HepG2 (cell line): ENCODE results near the gene OR2V2. TPM values are rescaled to one million over a fixed set of nuclear protein-coding genes. Genes with fewer than 3 reads are reported as not detected.

Source experiments
- ATAC-seq: fragments of 200-7000 bp; cut with Tn5 transposase; 3 replicates; pipeline ENCODE4 v1.9.1; 2020; ENCODE audit warnings: mild to moderate bottlenecking, moderate library complexity
- BruUV-seq: library from RNA; stranded (reverse); fragments of 400-500 nt; replicated peaks from 2 replicates; lab custom pipeline; 2021; lab: Mats Ljungman, UMichigan
- CTCF ChIA-PET: fragments of 300-600 bp; formaldehyde crosslinking; extraction: SDS; loops from one replicate; lab custom pipeline; 2021; ENCODE audit warnings: low total read pairs, inconsistent platforms, low intra/inter-chr PET ratio; lab: Yijun Ruan, JAX
- POLR2A ChIA-PET: fragments of 350-600 bp; sonication (Branson Sonifier 250); formaldehyde crosslinking; loops from one replicate; lab custom pipeline; 2020; ENCODE audit warnings: antibody characterized with exemption, inconsistent platforms; lab: Yijun Ruan, JAX
- DNase-seq: peaks from one replicate; pipeline ENCODE4 v3.0.0-alpha.2; 2015; ENCODE audit warnings: low spot score
- FAIRE-seq: peaks from 3 replicates; lab custom pipeline; 2011; peaks lifted over from hg19 to GRCh38; lab: Jason Lieb, UNC
- H2AFZ ChIP-seq: one replicate; pipeline ENCODE4 v1.6.1; 2011; ENCODE audit warnings: low read length, inconsistent platforms
- H3K27ac ChIP-seq: fragments of 300-600 bp; 3 replicates; pipeline ENCODE4 v1.8.0; 2011; ENCODE audit warnings: mixed run types, mild to moderate bottlenecking, mixed read lengths, low read length, inconsistent platforms; ENCODE audit not compliant: insufficient read depth; ENCODE audit errors: extremely low read length
- H3K27me3 ChIP-seq, 2 experiments: fragments of 200-600 bp in 1 of 2; 2 replicates in 1 of 2; 3 replicates in 1 of 2; pipeline versions ENCODE4 v1.6.0 to v1.8.0; 2011; ENCODE audit warnings: low read length in 2 of 2, mild to moderate bottlenecking in 2 of 2, moderate library complexity in 2 of 2, inconsistent platforms in 1 of 2; ENCODE audit not compliant: insufficient read depth in 2 of 2, control insufficient read depth in 1 of 2
- H3K36me3 ChIP-seq, 2 experiments: fragments of 200-600 bp in 1 of 2; replicated peaks in 1 of 2; 2 replicates in 1 of 2; 3 replicates in 1 of 2; pipeline versions ENCODE4 v1.5.1 to v1.8.0; 2011; ENCODE audit warnings: low read length in 2 of 2, inconsistent platforms in 1 of 2; ENCODE audit not compliant: insufficient read depth in 2 of 2, control insufficient read depth in 1 of 2
- H3K4me1 ChIP-seq: 2 replicates; pipeline ENCODE4 v1.5.1; 2012; ENCODE audit warnings: low read length, inconsistent platforms; ENCODE audit not compliant: insufficient read depth
- H3K4me2 ChIP-seq: 2 replicates; pipeline ENCODE4 v1.6.0; 2011; ENCODE audit warnings: low read depth, low read length, inconsistent platforms
- H3K4me3 ChIP-seq, 3 experiments: fragments of 200-600 bp in 1 of 3; sonication (generic), shearing (Covaris generic) in 1 of 3; replicated peaks in 1 of 3; 2 replicates each; pipeline ENCODE4 v1.5.1; 2011 to 2016; ENCODE audit warnings: low read length in 3 of 3, inconsistent platforms in 2 of 3, low read depth in 2 of 3, mild to moderate bottlenecking in 2 of 3, control low read depth in 1 of 3, mixed read lengths in 1 of 3; ENCODE audit not compliant: insufficient read depth in 1 of 3
- H3K79me2 ChIP-seq: one replicate; pipeline ENCODE4 v1.6.1; 2011; ENCODE audit warnings: low read length, inconsistent platforms; ENCODE audit not compliant: insufficient read depth
- H3K9ac ChIP-seq: 2 replicates; pipeline ENCODE4 v1.6.0; 2011; ENCODE audit warnings: mild to moderate bottlenecking, low read depth, low read length, inconsistent platforms; ENCODE audit not compliant: insufficient read depth
- H3K9me3 ChIP-seq: 2 replicates; pipeline ENCODE4 v1.5.1; 2012; ENCODE audit warnings: mild to moderate bottlenecking, low read length
- H4K20me1 ChIP-seq: 2 replicates; pipeline ENCODE4 v1.6.0; 2011; ENCODE audit warnings: inconsistent platforms, mild to moderate bottlenecking, low read length, moderate library complexity; ENCODE audit not compliant: insufficient read depth
- ATF3 ChIP-seq: sonication (generic); formaldehyde crosslinking; IDR thresholded peaks from 2 replicates; pipeline ENCODE4 v1.4.0; 2020; ENCODE audit warnings: missing genetic modification reagents
- BHLHE40 ChIP-seq: IDR thresholded peaks from 2 replicates; pipeline ENCODE4 v1.6.1; 2011; ENCODE audit warnings: low read length, improper control_type of control experiment
- DMAP1 ChIP-seq: IDR thresholded peaks from 2 replicates; pipeline ENCODE4 v1.6.1; 2016
- HBP1 ChIP-seq: IDR thresholded peaks from 2 replicates; pipeline ENCODE4 v1.6.1; 2016; ENCODE audit warnings: low read depth, control low read depth
- KAT2B ChIP-seq: fragments of 150-350 bp; IDR thresholded peaks from 2 replicates; pipeline ENCODE4 v1.6.1; 2014; ENCODE audit warnings: low read depth, low read length, borderline replicate concordance
- SNAPC2 ChIP-seq: sonication (generic); formaldehyde crosslinking; IDR thresholded peaks from 2 replicates; pipeline ENCODE4 v1.8.1; 2022; ENCODE audit warnings: mild to moderate bottlenecking, missing genetic modification reagents
- ZNF10 ChIP-seq: sonication (generic); formaldehyde crosslinking; IDR thresholded peaks from 2 replicates; pipeline ENCODE4 v1.4.0; 2020; ENCODE audit warnings: mild to moderate bottlenecking, low read depth, missing genetic modification reagents, borderline replicate concordance
- WGBS: methylation state at CpG from one replicate; pipeline ENCODE4 v1.1.6; 2017; ENCODE audit warnings: low lambda C conversion rate; 5-methylcytosine and 5-hydroxymethylcytosine counted together
- in situ Hi-C: cut with HindIII; loops from 2 replicates; pipeline ENCODE4 v1.10.0; 2017; ENCODE audit warnings: low pct_unique_long_range_greater_than_20kb; ENCODE audit not compliant: extremely low pct_ligation_motif_present
- intact Hi-C: fragments of 100-400 bp; cut with micrococcal nuclease; formaldehyde crosslinking; loops from one replicate; pipeline ENCODE4 v1.10.0; 2022; ENCODE audit not compliant: unreplicated experiment
- polyA plus RNA-seq, 8 experiments: library from polyadenylated mRNA; depleted of rRNA in 3 of 8; stranded (reverse) in 7 of 8; unstranded in 1 of 8; fragments of >200 nt; fragmentation: Illumina TruSeq in 4 of 8; extraction: Trizol in 4 of 8; gene quantifications; 2 replicates each; pipeline versions ENCODE4 v1.2.1 to v1.2.3, GENCODE V29; 2011 to 2016; ENCODE audit warnings: low read depth in 4 of 8, missing spikeins in 1 of 8, mixed read lengths in 1 of 8; ENCODE audit not compliant: insufficient read depth in 1 of 8
- total RNA-seq, 5 experiments: library from RNA; depleted of rRNA; stranded (reverse); fragments of >200 nt; fragmentation: Illumina TruSeq; extraction: Trizol; gene quantifications; 2 replicates each; pipeline ENCODE4 v1.2.3, GENCODE V29; 2016; ENCODE audit warnings: low read depth in 1 of 5

The OR2V2 gene
- total and polyA plus RNA-seq, 2 of the 13 experiments (the other 11 are each of a cell fraction or from before 2014, with no cell fraction given), result not detected

GRCh38 chr5:181120761-181121160 lies 26.6 kb upstream of the OR2V2 start:
- Histone ChIP-seq H2AFZ (no peak overlapping the region), H3K27ac (no peak overlapping the region), H3K4me3 (no peak overlapping the region), H3K27me3 (peaks cover 2 to 35% of the 10 kb centered on the region in 2 experiments; a peak in 4 of 5 replicates), H3K4me1 (no peaks in the 10 kb centered on the region), H3K36me3 (no peaks in the 10 kb centered on the region), H3K9me3 (no peaks in the 10 kb centered on the region), H3K9ac (no peak overlapping the region), H3K4me2 (no peak overlapping the region), H4K20me1 (no peaks in the 10 kb centered on the region), H3K79me2 (no peaks in the 10 kb centered on the region)
- FAIRE-seq (no peak), DNase-seq (no peak), ATAC-seq (no peak)
- CTCF ChIA-PET, result no interaction called here
- intact Hi-C loops (no loop called here), in situ Hi-C loops (no loop called here)
- no peak for TF ChIP-seq SNAPC2
- no peak for TF ChIP-seq BHLHE40
- TF ChIP-seq DMAP1 (CRISPR knock-in tag), result no peak
- TF ChIP-seq KAT2B, result no peak
- no peak for TF ChIP-seq ATF3 (CRISPR knock-in tag)
- TF ChIP-seq ZNF10, result no peak
- no peak for TF ChIP-seq HBP1 (CRISPR knock-in tag)
- POLR2A ChIA-PET, result no interaction called here
- no TSS peak for BruUV-seq
- WGBS, result 45% methylated on average over 5 of the region's 5 CpGs
